ENCODE results near the gene PIAS4. TPM values are rescaled to one million over a fixed set of nuclear protein-coding genes. Genes with fewer than 3 reads are reported as not detected.
A peak's percentile ranks its signal among the peaks of the same experiment; 100 is the strongest.

PIAS4 gene
- total and polyA plus RNA-seq, 10 of the 15 experiments (the other 5 are each of a cell fraction or from before 2014, with no cell fraction given), result 0.13 to 25.1 (median 11.3) TPM

GRCh38 chr19:4042064-4042730, 34.7 kb downstream of the PIAS4 start:
- H2AFZ ChIP-seq (ENCODE audit: control insufficient read depth, low read depth, low read length), result no peak overlapping the region
- intact Hi-C loops (cut with micrococcal nuclease; ENCODE audit: unreplicated experiment) (no loop called here), in situ Hi-C loops (cut with MboI) (no loop called here)
- RAD21 ChIA-PET (ENCODE audit: unreplicated experiment), result no interaction called here
- TF ChIP-seq STAT1 (conservative IDR thresholded peaks at IDR 0.05), result no peak
- TF ChIP-seq POLR2A (IDR thresholded peaks at IDR 0.05; ENCODE audit: low read depth, low read length), result peak; percentile 31
- DNase-seq (ENCODE audit: low read depth, low spot score), result no peak
- no peak; the same call in 2 of the 3 replicates for ATAC-seq
- H3K4me2 ChIP-seq (ENCODE audit: control insufficient read depth, insufficient read depth), result no peak overlapping the region
- H3K36me3 ChIP-seq (ENCODE audit: control insufficient read depth in 2 of 2, insufficient read depth in 2 of 2, low read length in 1 of 2), result peaks cover 4 to 10% of the 10 kb centered on the region in 2 experiments; a peak in 3 of 4 replicates
- no TSS peak for BruUV-seq (replicated peaks)
- H4K20me1 ChIP-seq (ENCODE audit: control insufficient read depth, insufficient read depth), result no peaks in the 10 kb centered on the region
- no peak overlapping the region for H3K27ac ChIP-seq (ENCODE audit: control insufficient read depth, insufficient read depth)
- SMC1A ChIA-PET (ENCODE audit: uncharacterized antibody, unreplicated experiment), result no interaction called here
- no peaks in the 10 kb centered on the region for H3K27me3 ChIP-seq (replicated peaks in 1 of 2; ENCODE audit: control insufficient read depth in 2 of 2, insufficient read depth in 2 of 2, low read length in 1 of 2)
- POLR2A ChIA-PET, result no interaction called here
- no peak for FAIRE-seq
- no peak overlapping the region for H3K4me3 ChIP-seq
- 86% methylated on average over 14 of the region's 14 CpGs for WGBS (ENCODE audit: insufficient coverage, insufficient replicate concordance, low lambda C conversion rate, missing lambda C conversion rate)
- CTCF ChIA-PET, result no interaction called here
- H3K9me3 ChIP-seq (replicated peaks; ENCODE audit: control insufficient read depth, insufficient read depth, low read length), result no peaks in the 10 kb centered on the region; the same call in 2 of the 3 replicates
- H3K79me2 ChIP-seq (ENCODE audit: control insufficient read depth, insufficient read depth, low read length), result no peaks in the 10 kb centered on the region
- H3K9ac ChIP-seq (ENCODE audit: control insufficient read depth, insufficient read depth, low read length), result no peak overlapping the region
- no peaks in the 10 kb centered on the region for H3K4me1 ChIP-seq (ENCODE audit: control insufficient read depth, insufficient read depth, low read length)

- Histone ChIP-seq H3K4me2 (ENCODE audit: control insufficient read depth, insufficient read depth) (no peak overlapping the region), H3K9ac (ENCODE audit: control insufficient read depth, insufficient read depth, low read length) (no peak overlapping the region), H3K4me1 (ENCODE audit: control insufficient read depth, insufficient read depth, low read length) (no peaks in the 10 kb centered on the region), H3K4me3 (no peak overlapping the region), H4K20me1 (ENCODE audit: control insufficient read depth, insufficient read depth) (no peaks in the 10 kb centered on the region), H2AFZ (ENCODE audit: control insufficient read depth, low read depth, low read length) (no peak overlapping the region), H3K27ac (ENCODE audit: control insufficient read depth, insufficient read depth) (no peak overlapping the region), H3K79me2 (ENCODE audit: control insufficient read depth, insufficient read depth, low read length) (no peaks in the 10 kb centered on the region), H3K36me3 (ENCODE audit: control insufficient read depth in 2 of 2, insufficient read depth in 2 of 2, low read length in 1 of 2) (peaks cover 4 to 8% of the 10 kb centered on the region in 2 experiments; a peak in 3 of 4 replicates), H3K9me3 (replicated peaks; ENCODE audit: control insufficient read depth, insufficient read depth, low read length) (no peaks in the 10 kb centered on the region; the same call in 2 of the 3 replicates), H3K27me3 (replicated peaks in 1 of 2; ENCODE audit: control insufficient read depth in 2 of 2, insufficient read depth in 2 of 2, low read length in 1 of 2) (no peaks in the 10 kb centered on the region)
- TF ChIP-seq CHD2 (IDR thresholded peaks at IDR 0.05; ENCODE audit: borderline replicate concordance, low read depth, low read length), result no peak
- RAD21 ChIA-PET (ENCODE audit: unreplicated experiment), result no interaction called here
- DNase-seq (ENCODE audit: low read depth, low spot score) (no peak), ATAC-seq (no peak; the same call in 1 of the 3 replicates), FAIRE-seq (no peak)
- POLR2A ChIA-PET, result no interaction called here
- WGBS (ENCODE audit: insufficient coverage, insufficient replicate concordance, low lambda C conversion rate, missing lambda C conversion rate), result 88% methylated on average over 14 of the region's 14 CpGs
- in situ Hi-C loops (cut with MboI) (no loop called here), intact Hi-C loops (cut with micrococcal nuclease; ENCODE audit: unreplicated experiment) (no loop called here)
- SMC1A ChIA-PET (ENCODE audit: uncharacterized antibody, unreplicated experiment), result no interaction called here
- no TSS peak for BruUV-seq (replicated peaks)
- CTCF ChIA-PET, result interaction anchor here (0.6 kb wide), 1 partner anchor 988 kb away, joined by 4 read pairs; no protein-coding TSS in a partner anchor
Measured at GRCh38 chr19:4042731-4043082, 35.2 kb downstream of the PIAS4 start.
